HUES48 (cell line): Measurements from ENCODE around the gene CNTFR.
"Not testable (repeated sequence)": the region's sequence is repeated elsewhere in the genome, so short reads cannot be mapped to it uniquely, and the experiment has no call there.

Experiments used
- H3K27ac ChIP-seq: one replicate; pipeline ENCODE4 v1.7.0; 2013; ENCODE audit warnings: low read depth, low read length, inconsistent platforms
- H3K27me3 ChIP-seq: 2 replicates; pipeline ENCODE4 v1.6.1; 2013; ENCODE audit warnings: mild to moderate bottlenecking, low read length; ENCODE audit not compliant: control insufficient read depth, insufficient read depth
- H3K36me3 ChIP-seq: 2 replicates; pipeline ENCODE4 v1.6.1; 2013; ENCODE audit warnings: low read length; ENCODE audit not compliant: control insufficient read depth, insufficient read depth
- H3K4me1 ChIP-seq: 2 replicates; pipeline ENCODE4 v1.6.1; 2013; ENCODE audit warnings: mild to moderate bottlenecking, low read length; ENCODE audit not compliant: control insufficient read depth, insufficient read depth
- H3K4me3 ChIP-seq: 2 replicates; pipeline ENCODE4 v1.5.1; 2013; ENCODE audit warnings: mild to moderate bottlenecking, low read depth, low read length
- H3K9ac ChIP-seq: 2 replicates; pipeline ENCODE4 v1.6.1; 2013; ENCODE audit warnings: mild to moderate bottlenecking, low read depth, low read length, moderate library complexity
- H3K9me3 ChIP-seq: 2 replicates; pipeline ENCODE4 v1.6.1; 2013; ENCODE audit warnings: low read length; ENCODE audit not compliant: control insufficient read depth, insufficient read depth

Gene CNTFR

DNA sequence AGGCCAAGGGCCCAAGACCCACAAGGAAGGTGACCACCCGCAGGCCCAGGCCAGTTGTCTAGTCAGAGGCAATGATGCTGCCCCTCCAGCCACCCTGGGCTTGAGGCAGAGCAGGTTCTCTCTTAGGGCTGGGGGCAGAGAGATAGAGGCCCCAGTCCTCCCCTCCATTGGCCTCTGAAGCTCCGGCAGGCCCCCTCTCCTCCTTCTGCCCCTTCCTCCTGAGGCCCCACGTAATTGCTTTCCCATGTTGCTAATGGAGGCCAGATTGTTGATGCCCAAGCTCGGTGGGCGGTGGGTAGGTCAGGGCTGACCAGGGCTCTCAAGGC is 40.2 kb downstream of the CNTFR start:
- no peak overlapping the region for H3K4me3 ChIP-seq
- H3K9ac ChIP-seq: no peak overlapping the region
- H3K27me3 ChIP-seq: peaks cover 2% of the 10 kb centered on the region; the same call in 1 of the 2 replicates
- H3K36me3 ChIP-seq: no peaks in the 10 kb centered on the region
- peaks cover 3% of the 10 kb centered on the region; the same call in 1 of the 2 replicates for H3K4me1 ChIP-seq
- H3K27ac ChIP-seq: no peak overlapping the region
- no peaks in the 10 kb centered on the region for H3K9me3 ChIP-seq

DNA sequence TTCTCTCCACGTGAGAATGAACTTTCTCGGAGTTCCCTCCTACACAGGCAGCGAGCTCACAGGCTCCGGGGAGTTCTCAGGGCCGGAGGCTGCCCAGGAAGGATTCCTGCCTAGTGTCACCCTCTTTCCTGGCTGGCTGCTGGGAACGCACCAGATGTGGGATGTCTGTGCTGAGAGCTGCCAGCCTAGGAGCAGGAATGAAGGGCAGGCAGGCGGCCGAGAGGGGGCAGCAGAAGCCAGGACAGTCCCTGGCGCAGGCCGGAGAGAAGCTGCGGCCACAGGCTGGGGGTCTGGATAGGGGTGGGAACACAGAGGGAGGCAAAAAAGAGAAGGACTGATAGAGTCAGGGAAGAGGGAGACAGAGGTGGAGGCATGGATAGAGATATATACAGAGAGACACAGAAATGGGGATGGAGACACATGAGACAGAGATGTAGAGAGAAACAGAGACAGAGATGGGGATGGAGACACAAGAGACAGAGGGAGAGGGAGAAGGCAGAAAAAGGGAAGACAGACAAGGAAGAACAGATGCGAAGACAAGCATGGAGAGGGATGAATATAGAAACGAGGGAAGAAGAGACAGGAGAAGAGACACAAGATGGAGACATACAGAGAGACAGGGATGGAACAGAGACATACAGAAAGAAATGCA is 41.4 kb downstream of the CNTFR start:
- Histone ChIP-seq H3K27ac (no peak overlapping the region), H3K9ac (no peak overlapping the region)

DNA sequence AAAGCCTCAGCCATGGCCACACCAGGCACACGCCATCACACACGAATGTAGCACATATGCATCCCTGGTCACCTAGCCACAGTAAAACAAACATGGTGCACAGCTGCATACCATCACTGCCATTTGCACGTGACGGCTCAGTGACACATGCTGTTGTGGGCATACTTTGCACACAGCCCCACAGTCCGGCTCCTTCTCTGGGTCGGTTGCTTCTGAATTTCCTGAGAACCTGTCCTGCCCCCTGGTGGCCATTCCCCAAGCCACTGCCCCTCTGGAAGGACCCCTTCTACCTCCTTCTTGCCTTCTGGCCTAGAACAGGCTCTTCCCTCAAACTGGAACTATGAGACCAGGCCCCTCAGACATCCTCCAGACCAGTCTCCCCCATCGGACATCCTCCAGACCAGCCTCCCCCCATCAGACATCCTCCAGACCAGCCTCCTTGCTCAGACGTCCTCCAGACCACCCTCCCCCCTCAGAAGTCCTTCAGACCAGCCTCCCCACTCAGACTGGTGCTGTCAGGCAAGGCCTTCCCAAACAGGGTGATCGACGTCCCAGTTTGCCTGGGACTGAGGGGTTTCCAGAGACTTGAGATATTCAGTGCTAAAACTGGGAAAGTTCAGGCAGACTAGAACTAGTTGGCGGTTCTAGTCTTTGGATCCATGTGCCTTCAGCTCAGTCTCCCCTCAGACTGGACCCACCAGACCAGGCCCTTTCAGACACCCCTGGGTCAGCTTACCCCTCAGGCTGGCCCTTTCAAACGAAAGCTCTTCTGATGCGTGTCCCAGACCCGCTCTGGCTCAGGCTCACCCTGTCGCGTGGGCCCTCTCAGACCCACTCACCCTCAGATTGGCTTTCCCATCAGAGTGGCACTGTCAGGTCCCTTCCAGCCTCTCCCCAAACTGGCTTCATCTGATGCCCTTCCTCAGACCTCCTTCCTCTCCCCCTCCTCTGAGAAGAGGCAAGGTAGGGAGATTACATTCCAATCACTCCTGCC is 42.4 kb downstream of the CNTFR start:
- Histone ChIP-seq H3K27ac (no peak overlapping the region), H3K27me3 (peaks cover 2% of the 10 kb centered on the region; the same call in 1 of the 2 replicates), H3K9me3 (no peaks in the 10 kb centered on the region), H3K4me3 (no peak overlapping the region), H3K4me1 (no peaks in the 10 kb centered on the region), H3K36me3 (no peaks in the 10 kb centered on the region), H3K9ac (no peak overlapping the region)

More for the DNA sequence above, 41.4 kb downstream of the CNTFR start:
- H3K4me3 ChIP-seq: no peak overlapping the region
- H3K4me1 ChIP-seq: no peaks in the 10 kb centered on the region
- H3K27me3 ChIP-seq: peaks cover 2% of the 10 kb centered on the region; the same call in 1 of the 2 replicates
- no peaks in the 10 kb centered on the region for H3K36me3 ChIP-seq
- H3K9me3 ChIP-seq: no peaks in the 10 kb centered on the region

DNA sequence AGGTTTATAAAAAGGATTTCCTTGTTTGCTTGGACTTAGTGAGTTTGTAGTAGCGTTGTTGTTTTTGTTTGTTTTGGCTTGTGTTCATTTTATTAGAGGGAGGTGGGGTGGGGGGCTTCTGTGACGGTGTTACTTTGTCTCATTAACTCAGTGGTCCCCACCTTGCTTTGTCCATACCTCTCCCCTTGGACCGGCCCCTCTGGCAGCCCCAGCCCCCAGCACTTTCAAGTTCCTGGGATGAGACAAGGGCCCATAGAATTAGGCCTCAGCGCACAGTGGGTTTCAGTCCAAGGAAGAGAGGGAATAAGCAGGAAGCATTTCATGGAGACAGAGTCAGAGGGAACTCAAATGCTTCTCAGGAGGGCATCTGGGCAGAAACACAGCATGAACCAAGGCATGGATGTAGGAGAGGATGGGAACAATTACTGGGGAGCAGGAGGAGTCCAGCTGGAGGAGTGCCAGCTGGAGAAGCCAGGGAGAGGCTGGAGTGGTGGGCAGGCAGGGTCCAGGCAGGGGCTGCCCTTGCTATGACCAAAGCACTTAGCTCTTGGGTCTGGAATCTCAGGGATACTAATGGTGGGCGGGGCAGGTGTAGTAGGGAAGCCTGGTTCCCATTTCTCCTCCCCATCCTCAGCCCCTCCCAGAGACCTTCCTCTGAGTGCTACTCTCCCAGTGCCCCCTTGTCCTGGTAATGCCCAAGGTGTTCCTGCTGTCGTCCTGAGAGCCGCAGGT is 43.3 kb downstream of the CNTFR start:
- Histone ChIP-seq H3K36me3 (no peaks in the 10 kb centered on the region), H3K27ac (no peak overlapping the region), H3K27me3 (peaks cover 2% of the 10 kb centered on the region; the same call in 1 of the 2 replicates), H3K4me1 (no peaks in the 10 kb centered on the region), H3K9me3 (no peaks in the 10 kb centered on the region), H3K4me3 (no peak overlapping the region), H3K9ac (no peak overlapping the region)

DNA sequence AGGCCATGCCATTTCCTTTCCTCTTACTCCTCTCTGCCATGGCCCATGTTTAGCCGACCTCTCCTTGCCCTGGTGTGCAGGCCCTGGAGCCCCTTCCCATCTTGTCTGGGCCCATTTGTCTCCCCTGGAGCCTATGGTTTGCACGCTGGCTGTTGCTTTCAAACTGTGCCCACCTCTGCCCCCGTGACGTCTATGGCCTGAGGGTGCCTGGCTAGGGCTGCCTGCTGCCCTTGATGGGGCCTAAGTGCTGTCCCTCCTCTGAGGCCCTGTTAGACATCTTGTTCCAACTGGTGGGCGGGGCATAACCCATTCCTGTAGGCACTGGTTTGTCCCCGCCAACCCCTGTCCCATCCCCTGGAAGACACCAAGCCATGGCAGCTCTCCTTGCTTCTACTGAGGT is 44.0 kb downstream of the CNTFR start:
- Histone ChIP-seq H3K4me3 (no peak overlapping the region), H3K4me1 (no peaks in the 10 kb centered on the region), H3K27ac (no peak overlapping the region), H3K27me3 (peaks cover 2% of the 10 kb centered on the region; the same call in 1 of the 2 replicates), H3K36me3 (no peaks in the 10 kb centered on the region), H3K9me3 (no peaks in the 10 kb centered on the region), H3K9ac (no peak overlapping the region)

DNA sequence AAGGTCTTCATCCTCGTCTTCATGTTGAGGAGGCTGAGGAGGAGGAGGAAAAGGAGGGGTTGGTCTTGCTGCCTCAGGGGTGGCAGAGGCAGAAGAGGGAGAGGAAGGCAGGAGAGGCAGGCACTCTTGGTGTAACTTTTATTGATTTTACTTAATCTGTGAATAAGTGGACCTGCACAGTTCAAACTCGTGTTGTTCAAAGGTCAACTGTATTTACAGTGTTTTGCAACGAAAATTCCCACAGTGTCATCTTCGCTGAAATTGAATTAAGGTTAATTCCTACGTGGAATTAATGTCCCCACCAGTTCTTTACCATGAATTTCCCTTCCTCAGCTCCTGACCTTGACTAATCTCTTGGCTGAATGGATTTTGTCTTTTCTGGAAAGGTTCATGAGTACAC is 45.5 kb downstream of the CNTFR start:
- no peaks in the 10 kb centered on the region for H3K4me1 ChIP-seq
- no peaks in the 10 kb centered on the region for H3K36me3 ChIP-seq
- no peak overlapping the region for H3K27ac ChIP-seq
- H3K4me3 ChIP-seq: no peak overlapping the region
- no peak overlapping the region for H3K9ac ChIP-seq
- no peaks in the 10 kb centered on the region for H3K9me3 ChIP-seq
- H3K27me3 ChIP-seq: peaks cover 2% of the 10 kb centered on the region; the same call in 1 of the 2 replicates

DNA sequence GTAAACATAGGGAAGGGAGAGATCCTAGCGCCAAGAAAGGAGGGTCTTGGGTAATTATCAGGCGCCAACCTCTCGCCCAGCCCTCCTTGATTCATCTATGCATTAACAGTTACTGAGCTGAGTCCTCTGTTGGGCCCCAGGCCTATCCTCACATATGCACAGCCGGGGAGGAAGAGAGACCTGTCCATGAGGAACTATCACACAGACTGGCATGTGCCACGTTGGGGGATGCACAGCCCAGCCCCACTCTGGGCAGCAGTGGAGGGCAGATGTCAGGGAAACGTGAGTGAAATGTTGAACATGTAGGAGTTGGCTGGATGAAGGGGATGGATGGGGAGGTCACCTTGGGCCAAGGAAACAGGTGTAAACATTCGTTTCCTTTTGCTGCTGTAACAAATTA is 48.0 kb downstream of the CNTFR start:
- H3K27ac ChIP-seq: no peak overlapping the region
- H3K36me3 ChIP-seq: no peaks in the 10 kb centered on the region
- no peaks in the 10 kb centered on the region for H3K27me3 ChIP-seq
- no peak overlapping the region for H3K4me3 ChIP-seq
- no peak overlapping the region for H3K9ac ChIP-seq
- H3K4me1 ChIP-seq: no peaks in the 10 kb centered on the region
- no peaks in the 10 kb centered on the region for H3K9me3 ChIP-seq

DNA sequence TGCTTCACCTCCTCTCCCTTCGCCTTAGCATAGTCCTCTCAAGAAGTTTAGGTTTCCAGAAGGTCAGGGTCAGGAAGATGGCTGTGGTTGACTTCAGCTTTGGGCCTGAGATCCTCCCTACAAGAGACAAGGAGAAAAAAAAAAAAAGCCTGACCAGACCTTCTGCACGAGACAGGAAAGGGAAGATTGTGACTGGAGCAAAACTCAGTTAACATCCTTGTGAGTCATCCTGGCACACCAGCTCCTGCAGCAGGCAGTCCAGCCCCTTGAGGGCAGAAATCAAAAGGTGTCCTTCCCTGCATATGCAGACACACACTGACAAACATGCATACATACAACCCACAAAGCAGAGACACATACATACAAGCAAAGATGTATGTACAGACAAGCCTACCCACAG is 48.7 kb downstream of the CNTFR start:
- no peaks in the 10 kb centered on the region for H3K27me3 ChIP-seq
- no peaks in the 10 kb centered on the region for H3K4me1 ChIP-seq
- no peaks in the 10 kb centered on the region for H3K36me3 ChIP-seq
- no peaks in the 10 kb centered on the region for H3K9me3 ChIP-seq
- H3K9ac ChIP-seq: no peak overlapping the region
- H3K4me3 ChIP-seq: no peak overlapping the region
- no peak overlapping the region for H3K27ac ChIP-seq

DNA sequence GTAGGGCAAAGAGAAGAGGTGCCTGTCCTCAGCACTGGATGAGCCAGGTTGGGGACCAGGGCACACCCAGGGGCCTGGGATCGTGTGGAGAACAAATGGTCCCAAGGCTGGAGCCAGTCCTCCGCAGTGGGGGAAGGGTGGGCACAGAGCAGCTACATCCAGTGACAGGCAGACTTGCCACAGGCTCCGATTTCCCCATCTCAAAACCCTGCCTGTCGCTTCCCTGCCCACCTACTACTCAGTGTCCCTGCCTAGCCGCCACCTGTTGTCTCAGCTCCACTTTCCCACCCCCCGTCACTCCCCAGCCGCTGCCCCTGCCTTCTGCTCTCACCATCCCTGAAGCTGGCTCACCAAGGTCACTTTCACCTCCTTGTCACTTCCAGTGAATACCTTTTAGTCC is 52.8 kb downstream of the CNTFR start:
- H3K36me3 ChIP-seq: no peaks in the 10 kb centered on the region
- H3K9ac ChIP-seq: no peak overlapping the region
- H3K27me3 ChIP-seq: no peaks in the 10 kb centered on the region
- no peak overlapping the region for H3K27ac ChIP-seq
- H3K9me3 ChIP-seq: peaks cover 6% of the 10 kb centered on the region
- no peaks in the 10 kb centered on the region for H3K4me1 ChIP-seq
- H3K4me3 ChIP-seq: no peak overlapping the region

DNA sequence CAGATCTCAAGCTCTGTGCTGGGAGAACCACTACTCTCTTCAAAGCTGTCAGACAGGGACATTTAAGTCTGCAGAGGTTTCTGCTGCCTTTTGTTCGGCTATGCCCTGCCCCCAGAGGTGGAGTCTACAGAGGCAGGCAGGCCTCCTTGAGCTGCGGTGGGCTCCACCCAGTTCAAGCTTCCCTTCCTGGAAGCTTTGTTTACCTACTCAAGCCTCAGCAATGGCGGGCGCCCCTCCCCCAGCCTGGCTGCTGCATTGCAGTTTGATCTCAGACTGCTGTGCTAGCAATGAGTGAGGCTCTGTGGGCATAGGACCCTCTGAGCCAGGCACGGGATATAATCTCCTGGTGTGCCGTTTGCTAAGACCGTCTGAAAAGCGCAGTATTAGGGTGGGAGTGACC is 57.5 kb downstream of the CNTFR start:
- not testable (repeated sequence) for H3K4me3 ChIP-seq, H3K9me3 ChIP-seq, H3K27ac ChIP-seq, H3K4me1 ChIP-seq, H3K9ac ChIP-seq, H3K27me3 ChIP-seq, H3K36me3 ChIP-seq
